Astrocyte of the cerebellum (primary cell): ENCODE measurements around the gene HK1.
"Not testable (repeated sequence)": the region's sequence is repeated elsewhere in the genome, so short reads cannot be mapped to it uniquely, and the experiment has no call there.

ENCODE experiments used
- DNase-seq: peaks from one replicate; pipeline ENCODE4 v3.0.0-alpha.2; 2011; ENCODE audit warnings: low read depth
- H3K4me3 ChIP-seq: 2 replicates; pipeline ENCODE4 v1.5.1; 2011; ENCODE audit warnings: mild to moderate bottlenecking, low read depth, low read length, moderate library complexity
- CTCF ChIP-seq: IDR thresholded peaks from 2 replicates; pipeline ENCODE4 v1.5.1; 2012; ENCODE audit warnings: low read length, low read depth, moderate library complexity, mild to moderate bottlenecking; ENCODE audit errors: missing control alignments
- in situ Hi-C: cut with HindIII; loops from 2 replicates; pipeline ENCODE4 v1.10.0; 2017; ENCODE audit warnings: low sequenced_read_pairs

Gene HK1

GRCh38 chr10:69331161-69331560 lies 52.9 kb downstream of the HK1 start:
- in situ Hi-C loops, result no loop called here
- TF ChIP-seq CTCF, result no peak
- no peak overlapping the region for H3K4me3 ChIP-seq
- no peak for DNase-seq

GRCh38 chr10:69332278-69333010 lies 54.1 kb downstream of the HK1 start:
- no peak overlapping the region for H3K4me3 ChIP-seq
- in situ Hi-C loops, result no loop called here
- DNase-seq, result no peak
- TF ChIP-seq CTCF, result no peak

GRCh38 chr10:69333205-69333604 lies 54.9 kb downstream of the HK1 start:
- peak; percentile 37 for TF ChIP-seq CTCF
- in situ Hi-C loops, result no loop called here
- no peak overlapping the region for H3K4me3 ChIP-seq
- no peak for DNase-seq

- DNase-seq, H3K4me3 ChIP-seq, in situ Hi-C loops: not testable (repeated sequence)
These were observed 55.6 kb downstream of the HK1 start for GRCh38 chr10:69333865-69334301.

- no peak for TF ChIP-seq CTCF
- no peak overlapping the region for H3K4me3 ChIP-seq
- in situ Hi-C loops, result no loop called here
- no peak for DNase-seq
These were observed 56.2 kb downstream of the HK1 start for GRCh38 chr10:69334302-69335062.

- H3K4me3 ChIP-seq, result no peak overlapping the region
- no peak for TF ChIP-seq CTCF
- in situ Hi-C loops, result no loop called here
- DNase-seq, result no peak
These were observed 56.8 kb downstream of the HK1 start for GRCh38 chr10:69335063-69335587.

- no peak for DNase-seq
- in situ Hi-C loops, result no loop called here
- no peak overlapping the region for H3K4me3 ChIP-seq
- TF ChIP-seq CTCF, result no peak
These were observed 57.3 kb downstream of the HK1 start for GRCh38 chr10:69335613-69336012.
